AG08395 (cell line): ENCODE results near the gene LYG1.

Experiments
- DNase-seq: peaks from one replicate; pipeline ENCODE4 v3.0.0; 2012; ENCODE audit warnings: mixed read lengths, low spot score

LYG1 gene

DNA sequence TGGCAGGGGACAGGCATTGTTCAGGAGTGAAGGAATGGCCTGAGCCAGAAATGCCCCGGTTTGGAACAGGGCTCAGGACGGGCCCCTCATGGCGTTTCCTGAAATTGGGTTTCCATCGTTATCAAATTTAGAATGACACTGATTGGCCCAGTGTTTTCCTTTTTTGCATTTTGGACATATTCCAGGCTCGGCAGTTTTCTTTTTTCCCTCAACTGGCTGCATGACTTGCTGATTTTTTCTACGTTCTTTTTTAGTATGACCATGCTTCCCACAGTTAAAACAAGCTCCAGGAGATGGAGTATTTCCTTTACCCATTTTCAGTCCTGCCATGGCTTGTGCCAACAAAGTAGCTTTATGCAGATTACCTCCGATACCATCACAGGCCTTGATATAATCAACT is 25.1 kb downstream of the LYG1 start:
- DNase-seq, result no peak

DNA sequence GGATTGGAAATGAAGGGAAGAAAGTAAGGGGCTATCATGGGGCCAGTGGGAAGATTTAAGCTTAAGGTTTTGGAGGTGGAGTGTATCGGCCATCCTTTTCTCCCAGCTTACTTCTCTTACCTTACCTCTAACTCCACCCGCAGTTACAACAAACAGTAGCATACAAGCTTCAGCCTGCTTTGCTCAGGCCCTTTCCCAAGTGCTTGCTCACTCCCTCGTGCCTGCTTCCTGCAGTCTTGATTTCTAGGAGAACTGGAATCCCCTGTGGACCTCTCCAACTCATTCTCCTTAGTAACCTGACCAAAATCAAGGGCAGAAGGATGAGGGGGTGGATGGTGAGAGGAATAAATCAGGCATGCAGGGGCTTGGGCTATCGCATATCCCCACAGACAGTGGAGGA is 39.8 kb downstream of the LYG1 start:
- no peak for DNase-seq

DNA sequence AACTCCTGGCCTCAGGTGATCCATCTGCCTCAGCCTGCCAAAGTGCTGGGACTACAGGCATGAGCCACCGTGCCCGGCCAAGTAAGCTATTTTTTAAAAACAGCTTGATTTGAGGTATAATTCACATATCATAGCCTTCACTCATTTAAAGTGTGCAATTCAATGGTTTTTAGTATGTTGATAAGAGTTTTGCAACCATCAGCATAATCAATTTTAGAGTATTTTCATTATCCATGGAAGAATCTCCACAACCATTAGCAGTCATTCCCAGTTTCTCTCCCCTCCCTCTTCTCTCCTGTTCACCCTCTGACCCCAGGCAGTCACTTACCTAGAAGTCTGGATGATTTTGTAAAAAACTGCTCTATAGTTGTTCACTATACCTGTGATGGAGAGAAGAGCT is 40.8 kb downstream of the LYG1 start:
- DNase-seq, result no peak

DNA sequence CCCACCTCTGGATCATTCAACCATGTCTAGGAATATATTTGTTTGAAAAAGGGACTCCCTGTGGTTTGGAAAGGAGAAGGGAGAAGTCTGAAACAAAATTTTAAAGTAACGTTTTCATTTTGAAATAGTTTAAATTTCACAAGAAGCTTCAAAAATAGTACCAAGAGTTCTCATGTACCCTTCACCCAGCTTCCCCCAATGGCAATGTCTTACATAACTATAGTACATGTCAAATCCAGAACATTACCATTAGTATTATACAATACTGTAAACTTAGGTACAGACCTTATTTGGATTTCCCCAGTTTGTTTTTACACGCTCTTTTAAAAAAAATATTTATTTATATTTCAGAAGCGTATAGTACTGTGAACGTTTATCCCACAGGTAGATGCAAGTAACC is 41.5 kb downstream of the LYG1 start:
- no peak for DNase-seq

DNA sequence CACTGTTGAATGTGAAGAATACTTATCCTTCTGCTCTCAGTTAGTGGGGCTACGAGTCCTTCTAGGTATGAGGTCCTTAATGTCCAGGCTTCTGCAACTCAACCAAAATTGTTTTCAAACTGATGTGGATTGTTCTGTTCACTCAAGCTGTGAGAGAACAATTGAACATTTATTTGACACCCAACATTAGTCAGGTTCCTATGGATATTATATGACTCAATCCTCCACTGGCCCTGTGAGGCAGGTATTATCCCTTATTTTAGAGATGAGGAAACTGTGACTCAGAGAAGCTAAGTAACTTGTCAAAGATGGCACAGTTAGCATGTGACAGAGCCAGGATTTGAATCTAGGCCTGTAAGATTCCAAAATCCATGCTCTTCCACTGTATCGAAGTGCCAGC is 44.3 kb downstream of the LYG1 start:
- DNase-seq, result no peak

DNA sequence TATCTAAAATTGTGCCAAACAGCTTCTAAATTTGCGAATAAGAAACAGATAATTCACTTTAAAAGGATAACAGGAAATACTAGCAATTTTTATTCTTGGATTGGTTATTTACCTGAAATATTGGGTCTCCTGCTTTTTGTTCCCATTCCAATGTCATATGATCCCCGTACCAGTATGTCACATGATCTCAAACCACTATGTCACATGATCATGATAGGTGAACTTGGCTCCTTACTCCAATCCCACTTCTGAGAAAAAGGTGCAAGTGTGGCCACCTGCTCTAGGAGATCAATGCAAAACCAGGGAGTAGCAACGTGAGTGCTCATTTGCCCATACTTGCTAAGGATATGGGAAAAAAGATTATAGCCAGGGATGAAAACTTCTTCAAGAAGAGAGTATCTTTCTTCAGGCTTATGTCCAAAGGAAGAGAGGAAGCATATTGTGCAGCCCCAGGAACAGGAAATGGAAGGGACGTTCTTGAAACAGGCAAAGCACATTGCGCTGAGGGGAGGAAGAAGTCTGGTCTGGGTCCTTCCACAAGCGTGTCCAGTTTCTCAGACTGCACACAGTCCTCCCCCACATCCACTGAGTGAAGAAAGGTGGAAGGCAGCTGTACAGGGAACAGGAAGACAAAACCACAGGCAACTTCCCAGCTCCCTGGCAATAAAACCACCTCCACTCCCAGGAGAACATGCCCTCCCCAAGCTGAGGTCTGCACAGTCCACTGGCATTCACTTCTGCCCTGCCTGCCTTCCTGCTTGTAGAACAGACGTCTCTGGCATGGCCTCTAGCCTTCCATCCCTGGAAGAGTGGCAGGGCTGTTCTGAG is 45.3 kb downstream of the LYG1 start, which contains the start of gene LYG2:
Gene LYG2 (minus strand): TSS at position 176 of the 828 bp plus-strand sequence. CDS start 1,406 bp downstream, outside the sequence.
- DNase-seq, result no peak

DNA sequence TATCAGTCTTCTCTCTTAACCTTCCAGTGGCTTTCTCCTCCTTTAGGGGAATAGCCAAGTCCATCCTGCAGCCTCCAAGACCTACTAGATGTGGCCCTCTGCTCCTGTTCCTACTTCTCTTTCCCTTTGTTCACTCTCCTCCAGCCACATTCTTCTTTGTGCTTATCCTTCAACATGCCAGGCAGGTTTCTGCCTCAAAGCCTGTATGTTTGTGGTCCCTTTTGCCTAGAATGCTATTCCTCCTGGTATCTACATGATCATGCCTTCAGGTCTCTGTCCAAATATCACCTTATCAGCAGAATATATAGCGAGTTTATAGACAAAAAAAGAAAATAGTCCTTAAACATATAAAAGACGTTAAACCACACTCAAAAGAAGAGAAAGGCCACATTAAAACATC is 51.0 kb downstream of the LYG1 start:
- DNase-seq, result no peak

DNA sequence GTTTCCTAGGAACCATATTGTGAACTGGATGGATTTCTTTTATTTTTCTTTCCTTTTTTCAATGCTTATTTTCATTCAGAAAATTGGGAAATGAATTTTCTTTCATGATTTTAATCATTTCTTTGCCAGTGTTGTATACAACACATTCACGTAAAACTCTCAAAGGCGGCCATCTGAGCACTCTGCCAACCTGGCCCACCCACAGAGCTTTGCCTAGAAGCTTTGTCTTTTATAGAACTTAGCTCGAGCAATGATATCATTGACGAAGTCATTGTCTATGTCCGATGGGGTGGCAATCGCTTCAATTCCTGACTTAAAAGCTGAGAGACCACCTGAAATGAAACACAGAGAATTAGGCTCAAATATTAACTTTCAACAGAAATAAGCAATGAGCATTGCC is 58.8 kb downstream of the LYG1 start:
- DNase-seq, result no peak

DNA sequence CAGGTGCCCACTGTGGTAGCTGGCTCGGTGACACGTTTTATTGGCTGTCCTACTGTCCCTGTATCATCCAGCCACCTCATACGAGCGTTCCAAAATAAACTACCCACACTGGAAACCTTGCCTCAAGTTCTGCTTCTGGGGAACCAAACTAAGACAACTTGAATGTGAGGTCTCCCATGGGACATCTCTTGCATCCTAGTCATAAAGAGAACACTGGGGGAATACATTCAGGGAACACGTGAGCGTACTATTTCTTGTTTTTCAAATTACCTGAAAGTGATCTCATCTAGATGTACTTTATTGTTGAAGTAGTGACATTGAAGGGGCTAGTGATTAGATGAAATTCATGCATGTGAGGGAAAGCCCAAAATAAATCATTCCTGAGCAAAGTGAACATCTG is 60.6 kb downstream of the LYG1 start:
- DNase-seq, result no peak

DNA sequence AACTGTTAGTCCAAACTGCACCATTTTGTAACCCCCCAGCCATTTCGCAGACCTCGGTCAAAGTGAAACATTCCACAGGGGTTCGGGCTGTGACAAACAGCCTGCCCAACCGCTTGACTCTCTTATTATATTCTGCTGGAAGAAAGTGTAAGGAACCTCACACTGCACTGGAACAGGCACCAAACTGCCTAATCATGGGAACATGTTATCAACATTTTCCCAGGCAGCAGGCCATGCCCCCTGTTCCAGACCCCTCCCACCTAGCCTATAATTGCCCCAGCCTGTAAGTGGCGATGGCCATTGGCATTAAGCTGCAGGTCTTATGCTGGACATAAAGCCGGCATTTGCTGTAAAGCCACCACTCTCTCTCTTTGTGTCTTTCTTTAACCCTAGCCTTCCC is 62.4 kb downstream of the LYG1 start:
- no peak for DNase-seq
